H1 (cell line): ENCODE measurements around the gene PLXDC2. TPM values are rescaled to one million over a fixed set of nuclear protein-coding genes. Genes with fewer than 3 reads are reported as not detected.

Experiments
- CTCF ChIA-PET: fragments of 300-600 bp; sonication (Branson Sonifier 250); formaldehyde crosslinking; loops from one replicate; lab custom pipeline; 2021; ENCODE audit not compliant: partially characterized antibody; lab: Charles Lee
- POLR2A ChIA-PET: fragments of 300-600 bp; sonication (Branson Sonifier 250); formaldehyde crosslinking; loops from one replicate; lab custom pipeline; 2021; ENCODE audit warnings: inconsistent platforms; ENCODE audit not compliant: partially characterized antibody; lab: Charles Lee
- DNase-seq, 2 experiments: peaks; one replicate each; pipeline versions ENCODE4 v3.0.0 to v3.0.0-alpha.2; 2010 to 2022; ENCODE audit warnings: low spot score in 2 of 2, low read depth in 1 of 2, mixed read lengths in 1 of 2
- FAIRE-seq: peaks from 2 replicates; lab custom pipeline; 2011; peaks lifted over from hg19 to GRCh38; lab: Jason Lieb, UNC
- H2AFZ ChIP-seq: 2 replicates; pipeline ENCODE4 v1.8.1; 2012; ENCODE audit warnings: low read length, inconsistent platforms
- H2AK5ac ChIP-seq: 2 replicates; pipeline ENCODE4 v1.6.1; 2013; ENCODE audit warnings: low read depth, low read length
- H2BK120ac ChIP-seq: replicated peaks from 2 replicates; pipeline ENCODE3; 2013; ENCODE audit warnings: low read depth, low read length, inconsistent platforms
- H2BK12ac ChIP-seq: 2 replicates; pipeline ENCODE4 v1.6.1; 2013; ENCODE audit warnings: low read depth, low read length
- H2BK15ac ChIP-seq: 2 replicates; pipeline ENCODE4 v1.6.1; 2013; ENCODE audit warnings: low read length
- H2BK20ac ChIP-seq: 2 replicates; pipeline ENCODE4 v1.6.1; 2013; ENCODE audit warnings: low read length
- H2BK5ac ChIP-seq: 2 replicates; pipeline ENCODE4 v1.6.1; 2013; ENCODE audit warnings: low read depth, low read length
- H3K14ac ChIP-seq: 2 replicates; pipeline ENCODE4 v1.6.1; 2013; ENCODE audit warnings: inconsistent platforms; ENCODE audit not compliant: insufficient read length
- H3K18ac ChIP-seq: 2 replicates; pipeline ENCODE4 v1.6.1; 2013; ENCODE audit warnings: low read length; ENCODE audit errors: extremely low read depth
- H3K23ac ChIP-seq: 2 replicates; pipeline ENCODE4 v1.6.1; 2013; ENCODE audit warnings: inconsistent platforms; ENCODE audit not compliant: insufficient read length
- H3K23me2 ChIP-seq: 2 replicates; pipeline ENCODE4 v1.6.1; 2013; ENCODE audit warnings: low read depth, low read length
- H3K27ac ChIP-seq: 2 replicates; pipeline ENCODE4 v1.6.1; 2011; ENCODE audit warnings: low read depth, low read length, inconsistent platforms
- H3K27me3 ChIP-seq, 4 experiments: replicated peaks in 1 of 4; 1 replicate in 1 of 4; 2 replicates in 3 of 4; pipeline versions ENCODE4 v1.6.1 to v1.8.1; 2011 to 2013; ENCODE audit warnings: low read length in 3 of 4, mild to moderate bottlenecking in 3 of 4, inconsistent platforms in 2 of 4, mixed read lengths in 2 of 4, moderate library complexity in 1 of 4; ENCODE audit not compliant: control insufficient read depth in 3 of 4, insufficient read depth in 3 of 4; ENCODE audit errors: extremely low read depth in 1 of 4
- H3K36me3 ChIP-seq, 4 experiments: 2 replicates each; pipeline versions ENCODE4 v1.6.1 to v1.8.1; 2011 to 2013; ENCODE audit warnings: mild to moderate bottlenecking in 4 of 4, low read length in 3 of 4, moderate library complexity in 2 of 4, control low read depth in 1 of 4, inconsistent platforms in 1 of 4; ENCODE audit not compliant: insufficient read depth in 4 of 4, control insufficient read depth in 2 of 4
- H3K4ac ChIP-seq: replicated peaks from 2 replicates; pipeline ENCODE3; 2013; ENCODE audit warnings: low read length, low read depth, mixed read lengths, inconsistent platforms; ENCODE audit not compliant: insufficient read length
- H3K4me1 ChIP-seq, 4 experiments: replicated peaks in 1 of 4; 1 replicate in 1 of 4; 2 replicates in 3 of 4; pipeline versions ENCODE4 v1.6.1 to v1.8.1; 2011 to 2013; ENCODE audit warnings: low read length in 3 of 4, inconsistent platforms in 2 of 4, mixed read lengths in 1 of 4; ENCODE audit not compliant: insufficient read depth in 4 of 4, control insufficient read depth in 3 of 4
- H3K4me2 ChIP-seq, 2 experiments: 2 replicates each; pipeline versions ENCODE4 v1.6.1 to v1.8.1; 2011 to 2013; ENCODE audit warnings: low read depth in 2 of 2, low read length in 2 of 2, control low read depth in 1 of 2, inconsistent platforms in 1 of 2, mild to moderate bottlenecking in 1 of 2; ENCODE audit not compliant: insufficient read depth in 1 of 2
- H3K4me3 ChIP-seq, 4 experiments: fragments of 200-600, 300-600 bp in 1 of 4; sonication (generic), shearing (Covaris generic), sonication (Bioruptor Twin) in 1 of 4; 2 replicates each; pipeline versions ENCODE4 v1.5.1 to v1.8.1; 2011 to 2016; ENCODE audit warnings: low read length in 4 of 4, low read depth in 3 of 4, control low read depth in 2 of 4, inconsistent platforms in 2 of 4, mild to moderate bottlenecking in 2 of 4, mixed read lengths in 1 of 4, moderate library complexity in 1 of 4; ENCODE audit not compliant: insufficient read depth in 2 of 4; ENCODE audit errors: extremely low read depth in 1 of 4
- H3K56ac ChIP-seq: replicated peaks from 2 replicates; pipeline ENCODE3; 2013; ENCODE audit warnings: low read depth, mild to moderate bottlenecking, mixed read lengths, low read length, inconsistent platforms; ENCODE audit not compliant: insufficient read length
- H3K79me1 ChIP-seq: 2 replicates; pipeline ENCODE4 v1.6.1; 2013; ENCODE audit warnings: low read depth, low read length, control low read depth
- H3K79me2 ChIP-seq, 2 experiments: 2 replicates each; pipeline versions ENCODE4 v1.6.1 to v1.8.1; 2012 to 2013; ENCODE audit warnings: low read length in 2 of 2, mild to moderate bottlenecking in 2 of 2, inconsistent platforms in 1 of 2; ENCODE audit not compliant: insufficient read depth in 2 of 2, control insufficient read depth in 1 of 2
- H3K9ac ChIP-seq, 4 experiments: replicated peaks in 1 of 4; 1 replicate in 1 of 4; 2 replicates in 3 of 4; pipeline versions ENCODE4 v1.6.1 to v1.8.1; 2011 to 2013; ENCODE audit warnings: low read depth in 3 of 4, low read length in 3 of 4, control low read depth in 2 of 4, mild to moderate bottlenecking in 2 of 4, moderate library complexity in 2 of 4, inconsistent platforms in 1 of 4; ENCODE audit errors: extremely low read depth in 1 of 4
- H3K9me3 ChIP-seq, 2 experiments: 2 replicates each; pipeline versions ENCODE4 v1.6.1 to v1.8.1; 2012 to 2013; ENCODE audit warnings: mild to moderate bottlenecking in 2 of 2, moderate library complexity in 2 of 2, control low read depth in 1 of 2, inconsistent platforms in 1 of 2, low read depth in 1 of 2, low read length in 1 of 2, mixed read lengths in 1 of 2; ENCODE audit not compliant: insufficient read depth in 2 of 2
- H4K20me1 ChIP-seq, 2 experiments: replicated peaks in 1 of 2; 2 replicates each; pipeline versions ENCODE3 to v1.8.1; 2011 to 2013; ENCODE audit warnings: inconsistent platforms in 2 of 2, low read length in 2 of 2, mild to moderate bottlenecking in 1 of 2; ENCODE audit not compliant: insufficient read depth in 2 of 2, control insufficient read depth in 1 of 2
- H4K5ac ChIP-seq: 2 replicates; pipeline ENCODE4 v1.6.1; 2013; ENCODE audit warnings: low read length, low read depth, mixed read lengths, inconsistent platforms; ENCODE audit not compliant: insufficient read length
- H4K8ac ChIP-seq: 2 replicates; pipeline ENCODE4 v1.8.0; 2013; ENCODE audit warnings: mild to moderate bottlenecking, moderate library complexity, low read length, inconsistent platforms; ENCODE audit not compliant: insufficient read depth; ENCODE audit errors: extremely low read depth
- H4K91ac ChIP-seq: replicated peaks from 2 replicates; pipeline ENCODE3; 2013; ENCODE audit warnings: low read length, mixed read lengths, inconsistent platforms; ENCODE audit not compliant: insufficient read length
- ASH2L ChIP-seq: fragments of 200-600, 300-600 bp; sonication (generic); IDR thresholded peaks from one replicate; pipeline ENCODE4 v1.7.1; 2017; ENCODE audit warnings: low read length
- BACH1 ChIP-seq: IDR thresholded peaks from 2 replicates; pipeline ENCODE4 v1.6.1; 2012; ENCODE audit warnings: low read length, improper control_type of control experiment
- BCL11A ChIP-seq, 2 experiments: IDR thresholded peaks; one replicate each; pipeline ENCODE4 v1.6.1; 2011; ENCODE audit warnings: low read depth in 2 of 2, low read length in 2 of 2, mild to moderate bottlenecking in 2 of 2
- CBX5 ChIP-seq: fragments of 300-800, 300-1000 bp; sonication (generic); IDR thresholded peaks from 2 replicates; pipeline ENCODE4 v1.7.1; 2016; ENCODE audit warnings: antibody characterized with exemption, low read length, low read depth
- JUN ChIP-seq: IDR thresholded peaks from 2 replicates; pipeline ENCODE4 v1.6.1; 2011; ENCODE audit warnings: low read depth, mild to moderate bottlenecking, improper control_type of control experiment, low read length
- JUND ChIP-seq: IDR thresholded peaks from 2 replicates; pipeline ENCODE4 v1.6.1; 2011; ENCODE audit warnings: mild to moderate bottlenecking, improper control_type of control experiment, low read length
- MAX ChIP-seq: IDR thresholded peaks from 2 replicates; pipeline ENCODE4 v1.6.1; 2012; ENCODE audit warnings: inconsistent platforms
- POU5F1 ChIP-seq: IDR thresholded peaks from 2 replicates; pipeline ENCODE4 v1.6.1; 2011; ENCODE audit warnings: low read depth, mild to moderate bottlenecking, low read length, moderate library complexity
- RAD21 ChIP-seq, 2 experiments: IDR thresholded peaks in 1 of 2; conservative IDR thresholded peaks in 1 of 2; 2 replicates each; pipeline ENCODE4 v1.6.1; 2011; ENCODE audit warnings: low read depth in 2 of 2, low read length in 2 of 2, improper control_type of control experiment in 1 of 2, inconsistent platforms in 1 of 2, mild to moderate bottlenecking in 1 of 2, moderate library complexity in 1 of 2
- RFX5 ChIP-seq: IDR thresholded peaks from 2 replicates; pipeline ENCODE4 v1.6.1; 2011; ENCODE audit warnings: low read depth, low read length, improper control_type of control experiment, borderline replicate concordance
- RNF2 ChIP-seq: fragments of 200-900, 300-1000 bp; sonication (generic); IDR thresholded peaks from 2 replicates; pipeline ENCODE4 v1.7.1; 2016; ENCODE audit warnings: borderline replicate concordance, low read depth, mild to moderate bottlenecking, antibody characterized with exemption, low read length; ENCODE audit not compliant: poor library complexity, severe bottlenecking; ENCODE audit errors: missing control alignments
- TAF1 ChIP-seq: IDR thresholded peaks from 2 replicates; pipeline ENCODE4 v1.6.1; 2011; ENCODE audit warnings: mild to moderate bottlenecking, low read depth, low read length
- TAF7 ChIP-seq: optimal IDR thresholded peaks from 2 replicates; pipeline ENCODE3; 2011; ENCODE audit warnings: low read depth, mild to moderate bottlenecking, inconsistent platforms, low read length, moderate library complexity, borderline replicate concordance
- TBP ChIP-seq: IDR thresholded peaks from 2 replicates; pipeline ENCODE4 v1.6.1; 2011; ENCODE audit warnings: low read depth, low read length, improper control_type of control experiment
- YY1 ChIP-seq: IDR thresholded peaks from 2 replicates; pipeline ENCODE4 v1.6.1; 2011; ENCODE audit warnings: low read depth, mild to moderate bottlenecking, low read length
- WGBS, 2 experiments: shearing (Covaris generic) in 1 of 2; methylation state at CpG; one replicate each; pipeline versions ENCODE4 v1.1.6 to v1.1.7; 2013 to 2015; ENCODE audit warnings: low lambda C conversion rate in 2 of 2, mixed read lengths in 2 of 2, inconsistent platforms in 1 of 2, low coverage in 1 of 2, missing lambda C conversion rate in 1 of 2; ENCODE audit not compliant: insufficient replicate concordance in 2 of 2, insufficient coverage in 1 of 2, insufficient read length in 1 of 2; ENCODE audit errors: extremely low coverage in 1 of 2, missing lambda C conversion rate in 1 of 2; 5-methylcytosine and 5-hydroxymethylcytosine counted together
- polyA plus RNA-seq, 7 experiments: library from polyadenylated mRNA; depleted of rRNA in 3 of 7; stranded (reverse) in 5 of 7; unstranded in 2 of 7; fragments of >200 nt in 5 of 7; fragments of 200-250 nt in 2 of 7; gene quantifications; 1 replicate in 5 of 7; 2 replicates in 1 of 7; 4 replicates in 1 of 7; pipeline versions ENCODE4 v1.2.1 to v1.2.3, GENCODE V29; 2011 to 2013; ENCODE audit warnings: missing spikeins in 2 of 7, mixed read lengths in 2 of 7
- total RNA-seq: library from RNA; stranded (reverse); fragmentation: NEBNext Ultra II Directional; extraction: Animal tissue kit (Norgen Biotek cat#: 25700); gene quantifications from 2 replicates; pipeline ENCODE4 v1.2.1, GENCODE V29; 2021

PLXDC2 gene
- total and polyA plus RNA-seq, 2 of the 8 experiments (the other 6 are each of a cell fraction or from before 2014, with no cell fraction given): 23.0 to 40.5 TPM

DNA sequence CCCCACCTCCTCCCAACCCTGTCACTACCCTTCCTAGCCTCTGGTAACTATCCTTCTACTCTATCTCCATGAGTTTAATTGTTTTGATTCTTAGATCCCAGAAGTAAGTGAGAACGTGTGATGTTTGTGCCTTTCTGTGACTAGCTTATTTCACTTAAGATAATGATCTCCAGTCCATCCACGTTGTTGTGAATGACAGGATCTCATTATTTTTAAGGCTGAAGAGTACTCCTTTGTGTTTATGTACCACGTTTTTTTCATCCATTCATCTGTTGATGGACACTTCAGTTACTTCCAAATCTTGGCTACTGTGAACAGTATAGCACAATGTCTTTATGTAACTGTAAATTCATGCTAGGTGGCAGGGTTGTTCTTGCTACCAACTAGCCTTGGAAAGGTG lies 461.6 kb downstream of the PLXDC2 start:
- Histone ChIP-seq H3K56ac (no peak overlapping the region), H2BK20ac (no peak overlapping the region), H4K5ac (no peak overlapping the region), H2AK5ac (no peak overlapping the region), H3K4me1 (no peaks in the 10 kb centered on the region), H4K8ac (no peak overlapping the region), H3K9me3 (no peaks in the 10 kb centered on the region), H2BK15ac (no peak overlapping the region), H3K27me3 (no peaks in the 10 kb centered on the region), H4K20me1 (no peaks in the 10 kb centered on the region), H3K4me2 (no peak overlapping the region), H3K14ac (no peak overlapping the region), H3K18ac (no peak overlapping the region), H3K79me1 (no peaks in the 10 kb centered on the region), H2BK120ac (no peak overlapping the region), H3K79me2 (no peaks in the 10 kb centered on the region), H4K91ac (no peak overlapping the region), H2BK5ac (no peak overlapping the region), H3K9ac (no peak overlapping the region), H2BK12ac (no peak overlapping the region), H3K36me3 (peaks cover 0 to 3% (median 0%) of the 10 kb centered on the region in 4 experiments; a peak in 3 of 8 replicates), H2AFZ (no peak overlapping the region), H3K4me3 (no peak overlapping the region), H3K4ac (no peak overlapping the region), H3K23ac (no peak overlapping the region), H3K23me2 (no peaks in the 10 kb centered on the region), H3K27ac (no peak overlapping the region)
- FAIRE-seq: no peak
- ChIA-PET POLR2A (no interaction called here), CTCF (no interaction called here)
- WGBS, 2 experiments: 77% methylated on average over 3 of the region's 3 CpGs; no CpG with 5 or more reads in 1 of the 2 experiments
- no peak for DNase-seq
- no peak for TF ChIP-seq POU5F1
- no peak for TF ChIP-seq YY1
- TF ChIP-seq RNF2: no peak
- TF ChIP-seq JUND: no peak
- TF ChIP-seq RFX5: no peak
- TF ChIP-seq MAX: no peak
- no peak for TF ChIP-seq BACH1
- no peak for TF ChIP-seq CBX5
- TF ChIP-seq TAF7: no peak
- no peak for TF ChIP-seq TBP
- no peak for TF ChIP-seq BCL11A (IDR thresholded peaks at IDR 0.05; ENCODE audit: low read depth in 2 of 2, low read length in 2 of 2)
- no peak for TF ChIP-seq ASH2L
- no peak for TF ChIP-seq TAF1
- no peak for TF ChIP-seq RAD21 (IDR thresholded peaks at IDR 0.05 in 1 of 2, conservative IDR thresholded peaks at IDR 0.05 in 1 of 2; ENCODE audit: low read depth in 2 of 2, low read length in 2 of 2)
- no peak for TF ChIP-seq JUN
